KBM-7 (cell line): ENCODE measurements around the gene POLR1G.

Source experiments
- DNase-seq: peaks from one replicate; pipeline ENCODE4 v3.0.0-alpha.2; 2015
- in situ Hi-C: fragments of 300-500 bp; cut with MboI; formaldehyde crosslinking; loops from 2 replicates; pipeline ENCODE4 v1.14.3; 2020; ENCODE audit warnings: low sequenced_read_pairs, low pct_unique_long_range_greater_than_20kb, mixed read lengths

Gene POLR1G

GRCh38 chr19:45406226-45407090, at the start of gene POLR1G:
Gene POLR1G (plus strand): TSS chr19:45406644. CDS start chr19:45406697, 53 bp downstream.
- DNase-seq: peak; percentile 93
- in situ Hi-C loops: no loop called here

GRCh38 chr19:45356760-45357444, 49.5 kb upstream of the POLR1G start:
- no peak for DNase-seq
- in situ Hi-C loops: no loop called here

GRCh38 chr19:45357445-45357783, 49.0 kb upstream of the POLR1G start:
- no peak for DNase-seq
- in situ Hi-C loops: no loop called here

GRCh38 chr19:45358213-45358792, 48.1 kb upstream of the POLR1G start:
- DNase-seq: no peak
- in situ Hi-C loops: no loop called here

- in situ Hi-C loops: no loop called here
Observed at GRCh38 chr19:45361608-45362007, 44.8 kb upstream of the POLR1G start.

GRCh38 chr19:45362291-45362690, 44.2 kb upstream of the POLR1G start:
- in situ Hi-C loops: no loop called here
- no peak for DNase-seq

More at GRCh38 chr19:45361608-45362007, 44.8 kb upstream of the POLR1G start:
- DNase-seq: no peak

- in situ Hi-C loops: no loop called here
Observed at GRCh38 chr19:45363861-45364459, 42.5 kb upstream of the POLR1G start.

GRCh38 chr19:45364696-45365095, 41.7 kb upstream of the POLR1G start:
- DNase-seq: no peak
- in situ Hi-C loops: no loop called here

More at GRCh38 chr19:45363861-45364459, 42.5 kb upstream of the POLR1G start:
- DNase-seq: no peak

- in situ Hi-C loops: no loop called here
- no peak for DNase-seq
Observed at GRCh38 chr19:45368127-45368526, 38.3 kb upstream of the POLR1G start.

- no peak for DNase-seq
Observed at GRCh38 chr19:45368737-45369340, 37.6 kb upstream of the POLR1G start.

GRCh38 chr19:45370410-45371204, 35.8 kb upstream of the POLR1G start, which contains the start of gene ERCC2:
Gene ERCC2 (minus strand): TSS chr19:45370573. CDS start chr19:45370540, 33 bp downstream.
- in situ Hi-C loops: no loop called here
- peak; percentile 99 for DNase-seq

More at GRCh38 chr19:45368737-45369340, 37.6 kb upstream of the POLR1G start:
- in situ Hi-C loops: no loop called here

- DNase-seq: no peak
- in situ Hi-C loops: no loop called here
Observed at GRCh38 chr19:45376045-45376724, 30.3 kb upstream of the POLR1G start.

- DNase-seq: no peak
- in situ Hi-C loops: no loop called here
Observed at GRCh38 chr19:45380107-45380506, 26.3 kb upstream of the POLR1G start.

GRCh38 chr19:45382426-45382825, 24.0 kb upstream of the POLR1G start:
- no peak for DNase-seq
- in situ Hi-C loops: no loop called here

- in situ Hi-C loops: no loop called here
Observed at GRCh38 chr19:45385392-45386221, 20.8 kb upstream of the POLR1G start.

GRCh38 chr19:45391346-45391745, 15.1 kb upstream of the POLR1G start:
- in situ Hi-C loops: no loop called here
- DNase-seq: peak; percentile 19

More at GRCh38 chr19:45385392-45386221, 20.8 kb upstream of the POLR1G start:
- no peak for DNase-seq
